Activated naive CD4-positive, alpha-beta T cell treated with anti-CD3 and anti-CD28 coated beads, Interleukin-2, amount 10 ng/mL, durations not matched to agents 7 days and 5 days (primary cell): ENCODE results near the gene PJVK.
"Not testable (repeated sequence)": the region's sequence is repeated elsewhere in the genome, so short reads cannot be mapped to it uniquely, and the experiment has no call there.

Source experiments
- CTCF ChIA-PET: fragments of 350-600 bp; sonication (Branson Sonifier 250); formaldehyde crosslinking; loops from one replicate; lab custom pipeline; 2021; ENCODE audit warnings: antibody characterized with exemption; lab: Charles Lee
- DNase-seq: peaks from one replicate; pipeline ENCODE4 v3.0.0-alpha.2; 2020
- H3K27ac Mint-ChIP-seq: one replicate; pipeline ENCODE4 v1.8.0; 2021; ENCODE audit warnings: mild to moderate bottlenecking, moderate library complexity, mixed read lengths
- H3K27me3 Mint-ChIP-seq: one replicate; pipeline ENCODE4 v1.8.0; 2021; ENCODE audit warnings: mild to moderate bottlenecking, mixed read lengths
- H3K36me3 Mint-ChIP-seq: one replicate; pipeline ENCODE4 v1.8.0; 2021; ENCODE audit warnings: mixed read lengths
- H3K4me1 Mint-ChIP-seq: one replicate; pipeline ENCODE4 v1.8.0; 2021; ENCODE audit warnings: mixed read lengths
- H3K4me3 Mint-ChIP-seq: one replicate; pipeline ENCODE4 v1.8.0; 2021; ENCODE audit warnings: mild to moderate bottlenecking, moderate library complexity, mixed read lengths
- H3K9me3 Mint-ChIP-seq: one replicate; pipeline ENCODE4 v1.8.0; 2021; ENCODE audit warnings: mixed read lengths

PJVK gene

GRCh38 chr2:178419123-178419522 lies 32.1 kb upstream of the PJVK start:
- Mint-ChIP-seq H3K4me3 (no peak overlapping the region), H3K9me3 (no peaks in the 10 kb centered on the region), H3K4me1 (peaks cover 24% of the 10 kb centered on the region), H3K36me3 (no peaks in the 10 kb centered on the region), H3K27ac (no peak overlapping the region), H3K27me3 (no peaks in the 10 kb centered on the region)
- CTCF ChIA-PET: interaction anchor here (1.2 to 8.3 kb wide), 12 partner anchors 9 to 307 kb away, joined by 3 to 157 read pairs (median 4); partner anchors contain the start of gene RBM45
- DNase-seq: no peak

GRCh38 chr2:178420463-178420999 lies 30.6 kb upstream of the PJVK start:
- Mint-ChIP-seq H3K4me3 (no peak overlapping the region), H3K36me3 (peaks cover 4% of the 10 kb centered on the region), H3K4me1 (peaks cover 14% of the 10 kb centered on the region), H3K27me3 (no peaks in the 10 kb centered on the region), H3K9me3 (no peaks in the 10 kb centered on the region), H3K27ac (no peak overlapping the region)
- no peak for DNase-seq
- CTCF ChIA-PET: interaction anchor here (0.9 to 8.3 kb wide), 3 partner anchors 15 to 116 kb away, joined by 3 to 157 read pairs (median 6); no protein-coding TSS in a partner anchor

GRCh38 chr2:178422097-178422496 lies 29.1 kb upstream of the PJVK start:
- Mint-ChIP-seq H3K27ac (no peak overlapping the region), H3K4me1 (peaks cover 7% of the 10 kb centered on the region), H3K36me3 (peaks cover 17% of the 10 kb centered on the region), H3K27me3 (no peaks in the 10 kb centered on the region), H3K9me3 (peaks cover 3% of the 10 kb centered on the region), H3K4me3 (no peak overlapping the region)
- DNase-seq: no peak
- CTCF ChIA-PET: no interaction called here

GRCh38 chr2:178423746-178424145 lies 27.4 kb upstream of the PJVK start:
- H3K27me3 Mint-ChIP-seq, H3K4me3 Mint-ChIP-seq, DNase-seq, H3K27ac Mint-ChIP-seq, H3K9me3 Mint-ChIP-seq, H3K4me1 Mint-ChIP-seq: not testable (repeated sequence)
- peaks cover 31% of the 10 kb centered on the region for H3K36me3 Mint-ChIP-seq
- CTCF ChIA-PET: interaction anchor here (1.8 kb wide), 1 partner anchor 9 kb away, joined by 5 read pairs; no protein-coding TSS in a partner anchor

- no peak for DNase-seq
- Mint-ChIP-seq H3K4me1 (peaks cover 4% of the 10 kb centered on the region), H3K27ac (no peak overlapping the region), H3K36me3 (peaks cover 44% of the 10 kb centered on the region), H3K27me3 (no peaks in the 10 kb centered on the region), H3K4me3 (no peak overlapping the region), H3K9me3 (peaks cover 3% of the 10 kb centered on the region)
- CTCF ChIA-PET: interaction anchor here (1.3 kb wide), 1 partner anchor 11 kb away, joined by 6 read pairs; no protein-coding TSS in a partner anchor
Measured at GRCh38 chr2:178425255-178425827, 25.8 kb upstream of the PJVK start.

- no peaks in the 10 kb centered on the region for H3K4me1 Mint-ChIP-seq
- H3K36me3 Mint-ChIP-seq: peaks cover 53% of the 10 kb centered on the region
- CTCF ChIA-PET: no interaction called here
- H3K9me3 Mint-ChIP-seq: peaks cover 3% of the 10 kb centered on the region
- H3K27me3 Mint-ChIP-seq: no peaks in the 10 kb centered on the region
- H3K27ac Mint-ChIP-seq: no peak overlapping the region
- no peak for DNase-seq
- no peak overlapping the region for H3K4me3 Mint-ChIP-seq
Measured at GRCh38 chr2:178426388-178426787, 24.8 kb upstream of the PJVK start.

GRCh38 chr2:178427458-178427857 lies 23.7 kb upstream of the PJVK start:
- DNase-seq: no peak
- H3K27ac Mint-ChIP-seq: no peak overlapping the region
- H3K4me1 Mint-ChIP-seq: no peaks in the 10 kb centered on the region
- H3K9me3 Mint-ChIP-seq: peaks cover 3% of the 10 kb centered on the region
- H3K27me3 Mint-ChIP-seq: no peaks in the 10 kb centered on the region
- H3K4me3 Mint-ChIP-seq: no peak overlapping the region
- peaks cover 60% of the 10 kb centered on the region for H3K36me3 Mint-ChIP-seq
- CTCF ChIA-PET: interaction anchor here (1.3 to 2.9 kb wide), 3 partner anchors 8 to 23 kb away, joined by 3 to 7 read pairs (median 6); no protein-coding TSS in a partner anchor

- peaks cover 3% of the 10 kb centered on the region for H3K9me3 Mint-ChIP-seq
- H3K4me3 Mint-ChIP-seq: no peak overlapping the region
- CTCF ChIA-PET: interaction anchor here (1.3 to 2.9 kb wide), 3 partner anchors 9 to 24 kb away, joined by 3 to 7 read pairs (median 6); no protein-coding TSS in a partner anchor
- H3K27me3 Mint-ChIP-seq: no peaks in the 10 kb centered on the region
- H3K4me1 Mint-ChIP-seq: no peaks in the 10 kb centered on the region
- peaks cover 66% of the 10 kb centered on the region for H3K36me3 Mint-ChIP-seq
- DNase-seq: no peak
- H3K27ac Mint-ChIP-seq: no peak overlapping the region
Measured at GRCh38 chr2:178428396-178428806, 22.8 kb upstream of the PJVK start.

GRCh38 chr2:178429336-178429735 lies 21.8 kb upstream of the PJVK start:
- Mint-ChIP-seq H3K4me3 (no peak overlapping the region), H3K36me3 (peaks cover 69% of the 10 kb centered on the region), H3K9me3 (peaks cover 3% of the 10 kb centered on the region), H3K4me1 (no peaks in the 10 kb centered on the region), H3K27me3 (no peaks in the 10 kb centered on the region), H3K27ac (no peak overlapping the region)
- CTCF ChIA-PET: interaction anchor here (1.8 to 2.9 kb wide), 2 partner anchors 10 to 14 kb away, joined by 6 to 7 read pairs; no protein-coding TSS in a partner anchor
- DNase-seq: no peak

- Mint-ChIP-seq H3K4me3 (no peak overlapping the region), H3K36me3 (peaks cover 45% of the 10 kb centered on the region), H3K27ac (no peak overlapping the region), H3K9me3 (no peaks in the 10 kb centered on the region), H3K27me3 (no peaks in the 10 kb centered on the region), H3K4me1 (no peaks in the 10 kb centered on the region)
- DNase-seq: no peak
- CTCF ChIA-PET: interaction anchor here (1.1 kb wide), 1 partner anchor 22 kb away, joined by 3 read pairs; no protein-coding TSS in a partner anchor
Measured at GRCh38 chr2:178436662-178437061, 14.5 kb upstream of the PJVK start.

GRCh38 chr2:178441426-178441825 lies 9.8 kb upstream of the PJVK start:
- Mint-ChIP-seq H3K4me3 (no peak overlapping the region), H3K27ac (no peak overlapping the region), H3K36me3 (peaks cover 41% of the 10 kb centered on the region), H3K9me3 (no peaks in the 10 kb centered on the region), H3K27me3 (no peaks in the 10 kb centered on the region), H3K4me1 (no peaks in the 10 kb centered on the region)
- DNase-seq: no peak
- CTCF ChIA-PET: no interaction called here

- no peaks in the 10 kb centered on the region for H3K27me3 Mint-ChIP-seq
- CTCF ChIA-PET: interaction anchor here (0.8 to 1.3 kb wide), 2 partner anchors 34 to 338 kb away, joined by 4 to 7 read pairs; no protein-coding TSS in a partner anchor
- H3K36me3 Mint-ChIP-seq: peaks cover 28% of the 10 kb centered on the region
- H3K27ac Mint-ChIP-seq: peak overlapping the region; percentile 93
- no peaks in the 10 kb centered on the region for H3K9me3 Mint-ChIP-seq
- H3K4me1 Mint-ChIP-seq: peaks cover 31% of the 10 kb centered on the region
- no peak for DNase-seq
- peak overlapping the region; percentile 86 for H3K4me3 Mint-ChIP-seq
Measured at GRCh38 chr2:178448968-178449661, 2.1 kb upstream of the PJVK start.

GRCh38 chr2:178449700-178450523 lies 1.3 kb upstream of the PJVK start:
- peak overlapping the region; percentile 93 for H3K27ac Mint-ChIP-seq
- peaks cover 31% of the 10 kb centered on the region for H3K4me1 Mint-ChIP-seq
- peaks cover 25% of the 10 kb centered on the region for H3K36me3 Mint-ChIP-seq
- no peak for DNase-seq
- peak overlapping the region; percentile 86 for H3K4me3 Mint-ChIP-seq
- peaks cover 6% of the 10 kb centered on the region for H3K27me3 Mint-ChIP-seq
- no peaks in the 10 kb centered on the region for H3K9me3 Mint-ChIP-seq
- CTCF ChIA-PET: interaction anchor here (0.8 to 1.3 kb wide), 4 partner anchors 13 to 339 kb away, joined by 3 to 7 read pairs (median 4); partner anchors contain the start of gene RBM45

- DNase-seq: peak; percentile 83
- Mint-ChIP-seq H3K9me3 (no peaks in the 10 kb centered on the region), H3K27ac (peak overlapping the region; percentile 93), H3K4me3 (peak overlapping the region; percentile 86), H3K27me3 (peaks cover 11% of the 10 kb centered on the region), H3K4me1 (peaks cover 31% of the 10 kb centered on the region), H3K36me3 (peaks cover 21% of the 10 kb centered on the region)
- CTCF ChIA-PET: interaction anchor here (0.8 to 1.4 kb wide), 4 partner anchors 12 to 338 kb away, joined by 3 to 7 read pairs (median 3); partner anchors contain the start of gene RBM45
Measured at GRCh38 chr2:178450524-178450773, 729 bp upstream of the PJVK start.
